NCI-H1436 (cell line): Measurements from ENCODE around the gene FPR3.
"Not testable (repeated sequence)": the region's sequence is repeated elsewhere in the genome, so short reads cannot be mapped to it uniquely, and the experiment has no call there.

Experiments used
- DNase-seq: peaks from one replicate; lab custom pipeline; 2025; lab: John Stamatoyannopoulos, UW

FPR3 gene, protein sequence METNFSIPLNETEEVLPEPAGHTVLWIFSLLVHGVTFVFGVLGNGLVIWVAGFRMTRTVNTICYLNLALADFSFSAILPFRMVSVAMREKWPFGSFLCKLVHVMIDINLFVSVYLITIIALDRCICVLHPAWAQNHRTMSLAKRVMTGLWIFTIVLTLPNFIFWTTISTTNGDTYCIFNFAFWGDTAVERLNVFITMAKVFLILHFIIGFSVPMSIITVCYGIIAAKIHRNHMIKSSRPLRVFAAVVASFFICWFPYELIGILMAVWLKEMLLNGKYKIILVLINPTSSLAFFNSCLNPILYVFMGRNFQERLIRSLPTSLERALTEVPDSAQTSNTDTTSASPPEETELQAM

GRCh38 chr19:51794885-51795490 is at the start of gene FPR3:
FPR3 (plus strand) TSS chr19:51795157; CDS start chr19:51823749, 28,592 bp downstream.
- no peak for DNase-seq

- DNase-seq: no peak
Measured at GRCh38 chr19:51746731-51747130, 48.2 kb upstream of the FPR3 start.

DNA sequence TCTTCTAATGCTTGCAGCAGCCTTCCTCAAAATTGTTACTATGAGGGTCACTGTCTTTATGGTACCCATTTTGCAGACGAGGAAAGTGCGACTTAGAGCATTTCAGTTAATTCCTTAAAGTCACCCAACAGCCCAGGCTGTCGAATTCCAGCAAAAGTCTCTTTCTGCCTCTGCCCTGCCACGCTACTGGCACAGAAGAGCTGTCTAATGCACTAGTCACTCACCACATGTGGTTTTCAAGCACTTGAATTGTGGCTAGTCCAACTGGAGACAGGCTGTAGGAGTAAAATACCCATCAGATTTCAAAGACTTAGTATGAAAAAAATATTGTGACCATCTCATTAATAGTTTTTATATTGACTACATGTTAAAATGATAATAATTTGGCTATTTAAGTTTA is 45.0 kb upstream of the FPR3 start:
- DNase-seq: no peak

GRCh38 chr19:51750400-51751094 is 44.4 kb upstream of the FPR3 start:
- DNase-seq: no peak

DNA sequence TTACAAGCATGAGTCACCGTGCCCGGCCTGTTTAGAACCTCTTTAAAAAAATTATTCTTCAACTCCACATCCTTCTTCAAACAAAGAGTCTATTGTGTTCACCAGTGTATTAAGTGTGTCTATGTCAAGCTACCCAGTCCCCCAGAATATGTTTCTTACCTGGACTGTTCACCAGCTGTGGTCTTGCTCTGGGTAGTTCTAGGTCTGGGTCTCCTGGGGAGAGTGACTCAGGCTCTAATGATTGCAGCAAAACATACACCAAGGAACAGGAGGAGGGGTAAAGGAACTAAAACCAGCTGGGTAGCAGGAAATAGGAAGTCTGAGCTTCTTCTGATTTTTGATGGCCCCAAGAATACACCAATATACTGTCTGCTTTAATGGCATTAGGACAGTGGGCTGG is 43.3 kb upstream of the FPR3 start, which contains the start of gene FPR1:
Gene FPR1 (minus strand): TSS at position 224 of the 400 bp plus-strand sequence. CDS start 4,884 bp downstream, outside the sequence.
- no peak for DNase-seq

- no peak for DNase-seq
Measured at GRCh38 chr19:51754109-51754508, 40.8 kb upstream of the FPR3 start.

- DNase-seq: no peak
Measured at GRCh38 chr19:51754770-51755169, 40.2 kb upstream of the FPR3 start.

GRCh38 chr19:51755571-51755970 is 39.4 kb upstream of the FPR3 start:
- DNase-seq: no peak

GRCh38 chr19:51760697-51761356 is 34.1 kb upstream of the FPR3 start, which contains the start of gene FPR2:
FPR2 (plus strand) TSS chr19:51761180; CDS start chr19:51768659, 7,479 bp downstream.
- no peak for DNase-seq

- no peak for DNase-seq
Measured at GRCh38 chr19:51761696-51762095, 33.3 kb upstream of the FPR3 start.

DNA sequence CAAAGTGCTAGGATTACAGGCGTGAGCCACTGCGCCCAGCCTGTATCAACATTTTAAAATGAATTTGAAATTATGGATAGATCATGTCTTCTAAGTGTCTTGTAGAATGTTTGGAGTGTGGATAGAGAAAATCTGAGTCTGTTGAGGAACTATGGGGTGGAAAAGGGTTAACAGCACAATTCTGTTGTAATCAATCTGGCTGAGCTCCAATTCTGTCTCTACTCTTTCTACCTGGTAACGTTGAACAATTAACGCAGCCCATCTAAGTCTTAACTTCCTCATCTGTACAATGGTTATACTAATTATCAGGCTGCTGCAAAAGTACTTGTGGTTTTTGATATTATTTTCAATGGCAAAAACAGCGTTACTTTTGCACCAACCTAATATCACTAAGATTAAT is 29.9 kb upstream of the FPR3 start:
- DNase-seq: no peak

DNA sequence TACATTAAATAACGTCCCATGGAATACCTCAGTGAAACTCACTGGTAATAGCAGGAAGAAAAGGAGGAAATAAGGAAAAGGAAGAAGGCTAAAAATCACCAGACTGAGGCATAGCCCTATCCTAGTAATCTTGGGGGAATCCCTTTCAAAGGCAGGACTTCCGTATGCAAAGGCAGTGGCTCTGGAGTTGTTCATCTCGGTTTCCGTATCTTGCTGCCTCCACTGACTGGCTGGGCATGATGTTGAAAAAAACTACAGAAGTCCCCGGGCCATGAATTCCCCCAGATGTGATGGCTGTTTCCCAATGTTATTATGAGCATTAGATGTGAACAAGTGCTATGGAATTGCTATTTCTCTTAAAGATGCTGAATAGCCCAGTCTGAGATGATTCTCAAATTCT is 28.5 kb upstream of the FPR3 start:
- no peak for DNase-seq

DNA sequence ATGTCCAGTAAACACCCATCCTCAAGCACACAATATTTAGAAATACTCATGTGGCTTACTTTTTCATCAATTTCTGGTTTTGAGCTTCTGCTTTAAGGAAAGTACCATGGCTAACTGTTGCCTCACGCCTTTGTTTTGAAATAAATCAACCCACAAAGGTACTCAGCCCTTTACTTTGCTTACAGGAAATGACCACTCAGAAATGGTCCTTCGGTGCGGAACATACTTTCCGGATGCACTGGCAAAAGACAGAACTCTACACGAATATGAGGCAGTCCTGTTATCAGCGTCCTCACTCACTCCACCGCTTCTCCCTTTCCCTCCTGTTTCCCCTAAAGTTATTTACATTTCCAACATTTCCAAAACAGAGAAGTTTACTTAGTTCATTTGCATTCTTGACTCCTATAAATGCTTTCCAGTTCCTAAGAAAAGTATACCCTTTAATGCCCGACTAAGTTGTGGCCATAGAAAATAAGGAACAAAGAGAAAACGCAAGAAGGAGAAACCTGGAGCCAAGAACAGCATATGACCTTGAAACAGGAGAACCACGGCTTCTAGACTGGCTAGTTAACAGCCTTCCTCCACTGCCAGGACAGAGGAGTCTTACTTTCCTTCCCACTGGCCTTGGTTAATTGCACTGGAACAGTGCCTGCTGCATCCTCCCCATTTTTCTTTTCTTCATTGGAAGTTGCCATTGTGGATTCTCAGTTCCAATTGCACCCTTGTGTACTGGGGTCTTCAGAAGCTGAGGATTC is 23.4 kb upstream of the FPR3 start:
- DNase-seq: no peak

DNA sequence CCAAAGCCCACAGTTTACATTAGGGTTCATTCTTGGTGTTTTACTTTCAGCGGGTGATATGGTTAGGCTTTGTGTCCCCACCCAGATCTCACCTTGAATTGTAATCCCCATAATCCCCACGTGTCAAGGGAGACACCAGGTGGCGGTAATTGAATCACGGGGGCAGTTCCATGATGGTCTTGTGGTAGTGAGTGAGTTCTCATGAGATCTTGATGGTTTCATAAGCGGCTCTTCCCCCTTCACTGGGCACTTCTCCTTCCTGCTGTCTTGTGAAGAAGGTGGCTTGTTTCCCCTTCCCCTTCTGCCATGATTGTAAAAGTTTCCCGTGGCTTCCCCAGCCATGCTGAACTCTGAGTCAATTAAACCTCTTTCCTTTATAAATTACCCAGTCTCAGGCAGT is 22.0 kb upstream of the FPR3 start:
- DNase-seq: no peak

DNA sequence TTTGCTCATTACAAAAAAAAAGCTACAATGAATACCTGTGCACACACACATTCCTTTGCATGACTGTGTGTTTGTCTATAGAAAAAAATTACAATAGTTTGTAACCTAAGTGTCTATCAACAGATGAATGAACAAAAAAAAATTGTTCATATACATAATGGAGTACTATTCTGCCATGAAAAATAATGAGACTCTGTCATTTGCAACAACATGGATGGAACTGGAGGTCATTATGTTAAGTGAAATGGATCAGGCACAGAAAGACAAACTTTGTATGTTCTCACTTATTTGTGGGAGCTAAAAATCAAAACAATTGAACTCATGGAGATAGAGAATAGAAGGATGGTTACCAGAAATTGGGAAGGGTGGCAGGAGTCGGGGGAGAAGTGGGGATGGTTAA is 18.4 kb upstream of the FPR3 start:
- not testable (repeated sequence) for DNase-seq

- peak; percentile 62 for DNase-seq
Measured at GRCh38 chr19:51777570-51778462, 17.1 kb upstream of the FPR3 start.

DNA sequence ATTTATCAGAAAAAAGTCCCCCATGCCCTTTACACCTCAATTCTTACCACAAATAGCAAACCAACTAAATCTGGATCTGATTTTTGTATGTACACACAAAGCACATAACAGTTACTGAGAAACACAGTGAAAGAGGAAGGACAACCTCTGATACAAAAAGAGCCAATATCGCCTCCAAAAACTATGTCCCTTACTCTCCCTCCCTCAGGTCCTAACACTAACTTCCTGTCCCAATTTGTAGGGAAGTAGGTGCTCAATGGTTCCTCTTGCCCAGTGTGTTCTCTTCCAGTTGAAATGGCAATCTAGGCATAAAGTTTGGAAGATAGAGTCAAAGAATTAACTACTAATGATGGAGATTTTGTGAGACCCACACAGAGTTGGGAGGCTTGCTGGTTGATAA is 15.8 kb upstream of the FPR3 start:
- DNase-seq: no peak

- DNase-seq: no peak
Measured at GRCh38 chr19:51779703-51780102, 15.3 kb upstream of the FPR3 start.

DNA sequence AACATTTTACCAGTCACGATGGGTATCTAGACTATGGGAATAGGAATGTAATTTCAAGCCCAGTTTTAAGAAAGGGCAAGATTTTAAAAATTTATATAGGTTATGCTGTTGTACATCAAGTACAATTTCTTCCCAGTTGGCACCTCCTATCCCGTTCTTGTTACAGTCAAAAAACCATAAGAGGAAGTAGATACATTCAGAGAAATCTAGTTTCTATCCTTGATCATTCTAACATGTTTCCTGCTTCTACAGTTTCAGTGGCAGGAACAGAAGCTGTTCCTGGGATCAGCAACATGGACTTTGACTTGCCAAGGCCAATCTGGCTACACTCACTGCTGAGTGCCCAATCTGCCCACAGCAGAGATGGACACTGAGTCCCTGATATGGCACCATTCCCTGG is 14.7 kb upstream of the FPR3 start:
- DNase-seq: no peak

DNA sequence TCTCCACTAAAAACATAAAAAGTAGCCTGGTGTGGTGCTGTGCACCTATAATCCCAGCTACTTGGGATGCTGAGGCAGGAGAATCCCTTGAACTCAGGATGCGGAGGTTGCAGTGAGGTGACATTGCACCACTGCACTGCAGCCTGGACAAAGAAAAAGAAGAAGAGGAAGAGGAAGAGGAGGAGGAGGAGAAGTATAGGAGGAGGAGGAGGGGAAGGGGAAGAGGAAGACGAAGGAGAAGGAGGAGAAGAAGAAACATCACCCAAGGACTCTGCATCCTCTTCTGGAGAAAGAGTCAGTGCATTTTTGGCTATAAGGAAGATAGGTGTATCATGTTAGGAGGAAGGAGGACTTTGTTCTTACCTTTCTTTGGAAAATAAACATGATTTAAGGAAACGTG is 13.0 kb upstream of the FPR3 start:
- DNase-seq: no peak

DNA sequence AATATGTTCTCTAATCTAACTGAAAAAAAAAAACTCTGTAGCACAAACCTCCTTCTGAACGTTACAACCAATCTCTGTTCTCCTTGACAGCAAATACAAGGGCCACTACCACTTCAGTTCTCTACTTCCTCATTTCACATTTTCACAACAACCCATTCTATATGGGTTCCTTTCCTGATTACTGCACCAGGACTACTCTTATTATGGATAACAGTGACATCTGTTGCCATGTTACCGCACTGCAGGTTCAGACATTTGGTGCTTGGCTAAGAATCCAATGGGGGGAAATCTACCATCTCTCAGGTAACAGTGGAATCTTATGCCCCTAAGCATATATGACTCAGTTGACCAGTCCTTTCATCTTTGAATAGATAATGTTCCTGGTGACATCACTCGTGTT is 11.6 kb upstream of the FPR3 start:
- DNase-seq: no peak
